Measurements from ENCODE around the gene C5AR1. TPM values are rescaled to one million over a fixed set of nuclear protein-coding genes. Genes with fewer than 3 reads are reported as not detected.
"Not testable (repeated sequence)": the region's sequence is repeated elsewhere in the genome, so short reads cannot be mapped to it uniquely, and the experiment has no call there.

Gene C5AR1
- total and polyA plus RNA-seq, 9 of the 15 experiments (the other 6 are each of a cell fraction or from before 2014, with no cell fraction given): 0.06 to 1.6 (median 0.28) TPM; not detected in 3

GRCh38 chr19:47261946-47262793 lies 47.5 kb upstream of the C5AR1 start:
- peaks cover 77% of the 10 kb centered on the region; the same call in 2 of the 3 replicates for H3K36me3 ChIP-seq (ENCODE audit: control insufficient read depth, insufficient read depth, low read length)
- POLR2A ChIA-PET: interaction anchor here (0.6 to 2.9 kb wide), 6 partner anchors 9 to 166 kb away, joined by 3 to 18 read pairs (median 3); partner anchors contain the start of gene INAFM1
- CTCF ChIA-PET (ENCODE audit: low intra/inter-chr PET ratio): not testable (repeated sequence)
- peak; percentile 98 for TF ChIP-seq TFAP4 (CRISPR knock-in tag; IDR thresholded peaks at IDR 0.05; ENCODE audit: borderline replicate concordance)
- TF ChIP-seq POLR2AphosphoS5 (IDR thresholded peaks at IDR 0.05; ENCODE audit: control insufficient read depth, insufficient read depth, low read depth, low read length): peak; percentile 61; the same call in 1 of the 2 replicates
- TF ChIP-seq SPI1 (IDR thresholded peaks at IDR 0.05; ENCODE audit: borderline replicate concordance, low read depth, low read length): peak; percentile 64; the same call in 1 of the 2 replicates
- TF ChIP-seq ZNF609 (CRISPR knock-in tag; IDR thresholded peaks at IDR 0.05; ENCODE audit: borderline replicate concordance): 0 out of 2 replicates have a peak, but pooled peaks have one; percentile 27
- peak; percentile 14 for TF ChIP-seq MEIS2 (IDR thresholded peaks at IDR 0.05; ENCODE audit: partially characterized antibody)
- peak; percentile 72 to 77; a peak in 3 of 4 replicates for TF ChIP-seq TRIM24 (IDR thresholded peaks at IDR 0.05)
- TF ChIP-seq DPF2 (IDR thresholded peaks at IDR 0.05): peak; percentile 60; the same call in 1 of the 2 replicates
- peak; percentile 53; the same call in 1 of the 2 replicates for TF ChIP-seq SMARCA4 (IDR thresholded peaks at IDR 0.05)
- 0 out of 2 replicates have a peak, but pooled peaks have one; percentile 30 for TF ChIP-seq RAD51 (IDR thresholded peaks at IDR 0.05; ENCODE audit: borderline replicate concordance, low read depth)
- TF ChIP-seq CBFB (CRISPR knock-in tag; IDR thresholded peaks at IDR 0.05): peak; percentile 37; the same call in 1 of the 2 replicates
- 0 out of 2 replicates have a peak, but pooled peaks have one; percentile 43 for TF ChIP-seq E2F5 (CRISPR knock-in tag; IDR thresholded peaks at IDR 0.05)
- peak; percentile 82; the same call in 1 of the 2 replicates for TF ChIP-seq ZKSCAN1 (IDR thresholded peaks at IDR 0.05; ENCODE audit: low read depth, low read length)
- 0 out of 2 replicates have a peak, but pooled peaks have one; percentile 29 for TF ChIP-seq STAT5A (IDR thresholded peaks at IDR 0.05; ENCODE audit: borderline replicate concordance, low read length)
- TF ChIP-seq SP1 (CRISPR knock-in tag; IDR thresholded peaks at IDR 0.05): peak; percentile 60; the same call in 1 of the 2 replicates

More at GRCh38 chr19:47261946-47262793, 47.5 kb upstream of the C5AR1 start:
- WGBS (ENCODE audit: insufficient coverage, low coverage, missing lambda C conversion rate): 53% methylated on average over 12 of the region's 14 CpGs
- H2AFZ ChIP-seq (ENCODE audit: low read depth, low read length); in situ Hi-C loops (cut with MboI); H3K27me3 ChIP-seq (ENCODE audit: control insufficient read depth in 2 of 2, insufficient read depth in 2 of 2, low read length in 2 of 2); BruUV-seq (replicated peaks); H3K4me3 ChIP-seq; H3K9ac ChIP-seq (ENCODE audit: insufficient read depth in 1 of 2, low read depth in 2 of 2, low read length in 2 of 2); intact Hi-C loops (cut with micrococcal nuclease); H3K9me1 ChIP-seq (ENCODE audit: control insufficient read depth, insufficient read depth, low read length); H3K9me3 ChIP-seq (replicated peaks; ENCODE audit: control insufficient read depth, insufficient read depth, low read depth, low read length); H3K4me2 ChIP-seq (ENCODE audit: insufficient read depth, low read length); H3K27ac ChIP-seq (ENCODE audit: extremely low read depth, low read depth, low read length); H4K20me1 ChIP-seq (replicated peaks; ENCODE audit: control insufficient read depth, insufficient read depth, low read length): not testable (repeated sequence)
- peak in 1 of 4 experiments; percentile 62 for DNase-seq (ENCODE audit: extremely low read depth in 1 of 4, low spot score in 3 of 4)
- Histone ChIP-seq H3K4me1 (replicated peaks in 1 of 2; ENCODE audit: control insufficient read depth in 2 of 2, insufficient read depth in 2 of 2, low read length in 2 of 2) (peaks cover 8 to 26% of the 10 kb centered on the region in 2 experiments; a peak in 4 of 5 replicates), H3K79me2 (ENCODE audit: control insufficient read depth, insufficient read depth, low read length) (peaks cover 31% of the 10 kb centered on the region)
- FAIRE-seq: peak; percentile 89
- peak; percentile 14 for ATAC-seq

Data from K562 (cell line).